CD1c-positive myeloid dendritic cell (primary cell): ENCODE measurements around the gene BLVRA.
"Not testable (repeated sequence)": the region's sequence is repeated elsewhere in the genome, so short reads cannot be mapped to it uniquely, and the experiment has no call there.

Experiments used
- DNase-seq: peaks from one replicate; pipeline ENCODE4 v3.0.0-alpha.2; 2016; ENCODE audit errors: extremely low spot score

The BLVRA gene

GRCh38 chr7:43769281-43769680, 10.8 kb downstream of the BLVRA start:
- DNase-seq = peak; percentile 23

DNA sequence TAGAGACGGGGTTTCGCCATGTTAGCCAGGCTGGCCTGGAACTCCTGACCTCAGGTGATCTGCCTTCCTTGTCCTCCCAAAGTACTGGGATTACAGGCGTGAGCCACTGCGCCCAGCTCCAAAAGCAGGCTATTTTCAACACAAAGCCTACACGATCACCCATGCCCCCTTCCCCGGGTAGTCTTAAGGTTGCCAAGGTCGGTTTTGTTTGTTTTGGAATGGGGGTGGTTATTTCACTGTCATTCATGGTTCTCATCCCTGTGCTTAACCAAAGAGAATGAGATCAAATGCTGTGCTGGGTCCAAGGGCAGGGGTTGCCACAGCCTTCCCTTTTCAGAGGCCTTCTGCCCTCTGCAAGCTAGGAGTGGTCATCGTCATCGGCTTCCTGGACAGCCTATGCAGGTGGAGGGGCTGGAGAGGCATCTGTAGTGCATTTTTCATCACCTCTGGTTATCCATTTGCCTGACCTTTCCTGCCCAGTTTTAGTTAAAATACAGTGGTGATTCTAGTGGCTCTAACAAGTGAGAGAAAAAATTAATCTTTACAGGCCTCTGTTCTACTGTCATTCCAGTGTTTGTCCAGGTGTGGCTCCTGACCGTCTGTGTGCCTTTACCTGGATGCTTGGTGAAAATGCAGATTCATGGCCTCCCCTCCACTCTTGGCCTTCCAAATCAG, 11.4 kb downstream of the BLVRA start:
- DNase-seq = no peak

- no peak for DNase-seq
Observed at GRCh38 chr7:43771128-43771527, 12.6 kb downstream of the BLVRA start.

GRCh38 chr7:43771573-43771972, 13.1 kb downstream of the BLVRA start:
- no peak for DNase-seq

- not testable (repeated sequence) for DNase-seq
Observed at GRCh38 chr7:43773268-43773667, 14.8 kb downstream of the BLVRA start.

- DNase-seq = not testable (repeated sequence)
Observed at GRCh38 chr7:43775255-43775654, 16.8 kb downstream of the BLVRA start.

DNA sequence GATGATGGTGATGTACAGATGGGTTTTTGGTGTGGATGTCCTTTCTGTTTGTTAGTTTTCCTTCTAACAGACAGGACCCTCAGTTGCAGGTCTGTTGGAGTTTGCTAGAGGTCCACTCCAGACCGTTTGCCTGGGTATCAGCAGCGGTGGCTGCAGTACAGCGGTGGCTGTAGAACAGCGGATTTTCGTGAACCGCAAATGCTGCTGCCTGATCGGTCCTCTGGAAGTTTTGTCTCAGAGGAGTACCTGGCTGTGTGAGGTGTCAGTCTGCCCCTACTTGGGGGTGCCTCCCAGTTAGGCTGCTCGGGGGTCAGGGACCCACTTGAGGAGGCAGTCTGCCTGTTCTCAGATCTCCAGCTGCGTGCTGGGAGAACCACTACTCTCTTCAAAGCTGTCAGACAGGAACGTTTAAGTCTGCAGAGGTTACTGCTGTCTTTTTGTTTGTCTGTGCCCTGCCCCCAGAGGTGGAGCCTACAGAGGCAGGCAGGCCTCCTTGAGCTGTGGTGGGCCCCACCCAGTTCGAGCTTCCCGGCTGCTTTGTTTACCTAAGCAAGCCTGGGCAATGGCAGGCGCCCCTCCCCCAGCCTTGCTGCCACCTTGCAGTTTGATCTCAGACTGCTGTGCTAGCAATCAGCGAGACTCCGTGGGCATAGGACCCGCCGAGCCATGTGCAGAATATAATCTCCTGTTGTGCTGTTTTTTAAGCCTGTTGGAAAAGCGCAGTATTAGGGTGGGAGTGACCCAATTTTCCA, 20.0 kb downstream of the BLVRA start:
- not testable (repeated sequence) for DNase-seq

- DNase-seq = no peak
Observed at GRCh38 chr7:43779045-43779812, 20.7 kb downstream of the BLVRA start.

- DNase-seq = no peak
Observed at GRCh38 chr7:43781726-43782607, 23.5 kb downstream of the BLVRA start.

GRCh38 chr7:43782768-43783555, 24.5 kb downstream of the BLVRA start:
- no peak for DNase-seq

GRCh38 chr7:43784030-43784584, 25.6 kb downstream of the BLVRA start:
- no peak for DNase-seq

DNA sequence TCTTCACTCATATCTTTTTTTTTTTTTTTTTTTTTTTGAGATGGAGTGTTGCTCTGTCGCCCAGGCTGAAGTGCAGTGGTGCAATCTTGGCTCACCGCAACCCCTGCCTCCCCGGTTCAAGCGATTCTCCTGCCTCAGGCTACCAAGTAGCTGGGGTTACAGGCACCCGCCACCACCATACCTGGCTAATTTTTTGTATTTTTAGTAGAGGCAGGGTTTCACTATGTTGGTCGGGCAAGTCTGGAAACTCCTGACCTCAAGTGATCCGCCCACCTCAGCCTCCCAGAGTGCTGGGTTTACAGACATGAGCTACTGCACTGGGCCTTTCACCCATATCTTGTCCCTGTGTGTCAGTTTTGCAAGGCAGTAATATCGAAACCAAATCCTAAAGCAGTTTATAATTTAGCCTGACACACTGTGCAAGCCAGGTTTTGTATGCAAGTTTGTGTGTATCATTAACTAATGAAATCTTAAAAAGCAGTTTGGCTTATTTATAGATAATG, 26.2 kb downstream of the BLVRA start:
- peak; percentile 30 for DNase-seq

GRCh38 chr7:43785420-43785819, 26.9 kb downstream of the BLVRA start:
- DNase-seq = no peak

DNA sequence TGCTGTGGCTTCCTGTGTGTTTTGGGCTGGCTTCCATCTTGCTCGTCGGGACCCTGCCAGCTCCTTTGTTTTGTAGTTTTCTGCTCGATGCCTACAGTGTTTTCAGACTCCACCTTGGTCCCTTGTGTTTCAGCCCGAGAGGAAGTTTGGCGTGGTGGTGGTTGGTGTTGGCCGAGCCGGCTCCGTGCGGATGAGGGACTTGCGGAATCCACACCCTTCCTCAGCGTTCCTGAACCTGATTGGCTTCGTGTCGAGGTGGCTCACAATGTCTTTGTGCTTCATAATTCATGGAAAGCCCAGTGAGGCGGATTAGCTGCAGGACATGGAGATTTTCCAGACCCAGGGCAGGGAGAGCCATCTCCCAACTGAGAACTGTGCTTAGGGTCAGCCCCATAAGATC, 29.3 kb downstream of the BLVRA start:
- DNase-seq = no peak

- no peak for DNase-seq
Observed at GRCh38 chr7:43790006-43790405, 31.5 kb downstream of the BLVRA start.

- DNase-seq = no peak
Observed at GRCh38 chr7:43790834-43791233, 32.4 kb downstream of the BLVRA start.

DNA sequence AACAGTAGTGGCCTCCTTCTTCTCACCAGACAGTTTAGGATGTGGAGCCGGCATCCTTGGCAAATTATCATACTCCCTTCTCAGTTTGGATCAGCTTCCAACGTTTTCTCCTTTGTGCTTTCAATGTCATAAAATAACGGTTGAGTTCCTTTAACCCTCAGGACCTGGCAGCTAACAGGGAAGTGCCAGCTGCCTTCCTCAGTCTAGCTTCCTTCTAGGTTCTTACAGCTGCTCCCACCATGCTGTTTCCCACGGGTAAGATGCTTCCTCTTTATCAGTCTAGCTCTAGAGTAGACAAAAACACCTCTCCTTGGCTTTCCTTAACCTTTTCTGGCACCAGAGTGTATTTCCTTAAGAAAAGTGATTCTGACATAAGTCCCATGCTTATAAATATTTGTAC, 33.2 kb downstream of the BLVRA start:
- peak; percentile 73 for DNase-seq

DNA sequence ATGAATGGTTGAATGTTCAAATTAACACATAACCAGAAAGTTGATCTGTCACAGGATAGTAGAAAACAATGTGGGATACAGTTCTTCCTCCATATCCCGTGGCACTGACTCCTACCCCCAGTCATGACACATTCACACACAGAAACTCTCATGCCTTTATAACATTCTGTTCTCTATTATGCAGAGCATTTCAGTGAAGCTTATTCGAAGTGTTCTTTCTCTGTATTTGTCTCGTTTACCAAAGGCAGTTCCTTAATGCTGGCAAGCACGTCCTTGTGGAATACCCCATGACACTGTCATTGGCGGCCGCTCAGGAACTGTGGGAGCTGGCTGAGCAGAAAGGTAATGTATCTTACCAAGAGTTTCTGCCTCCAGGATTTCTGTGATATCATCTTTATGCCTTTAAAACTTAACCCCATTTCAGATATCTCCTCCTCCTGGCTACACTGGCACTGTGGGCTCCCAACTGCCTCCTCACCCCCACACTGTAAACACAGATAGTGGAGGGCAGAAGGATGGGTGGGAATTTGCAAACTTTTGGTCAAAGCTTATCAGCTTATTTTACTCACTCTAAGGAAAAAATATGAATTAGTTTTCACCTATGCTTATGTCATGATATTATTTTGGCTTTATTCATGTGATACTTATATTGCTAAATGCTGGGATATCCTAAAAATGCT, 34.1 kb downstream of the BLVRA start:
- no peak for DNase-seq

DNA sequence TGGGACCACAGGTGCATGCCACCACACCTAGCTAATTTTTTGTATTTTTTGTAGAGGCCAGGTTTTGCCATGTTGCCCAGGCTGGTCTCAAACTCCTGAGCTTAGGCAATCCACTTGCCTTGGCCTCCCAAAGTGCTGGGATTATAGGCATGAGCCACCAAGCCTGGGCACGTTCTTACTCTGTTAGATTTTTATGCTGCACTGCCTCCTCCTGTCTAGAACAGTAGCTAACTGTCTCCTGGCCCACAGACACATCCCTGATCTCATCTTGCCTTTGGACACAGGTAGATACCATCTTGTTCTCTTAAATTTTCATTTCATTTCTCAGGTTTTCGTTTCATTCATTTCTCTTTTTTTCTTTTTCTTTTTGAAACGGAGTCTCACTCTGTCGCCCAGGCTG, 41.1 kb downstream of the BLVRA start:
- DNase-seq = no peak

DNA sequence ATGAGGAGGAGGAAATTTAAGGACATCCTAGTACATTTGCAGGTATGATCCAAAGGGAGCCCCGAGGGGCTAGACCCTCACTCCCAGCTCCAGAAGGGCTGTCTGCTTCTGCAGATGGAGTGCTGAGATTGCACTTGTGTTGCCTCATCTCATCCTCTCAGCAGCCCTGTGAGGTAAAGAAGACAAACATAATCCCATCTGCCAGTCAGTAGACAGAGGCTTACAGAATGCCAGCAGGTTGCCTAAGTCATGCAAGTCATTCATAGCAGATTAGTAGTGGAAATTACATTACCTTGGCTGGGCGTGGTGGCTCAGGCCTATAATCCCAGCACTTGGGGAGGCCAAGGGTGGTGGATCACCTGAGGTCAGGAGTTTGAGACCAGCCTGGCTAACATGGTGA, 45.4 kb downstream of the BLVRA start:
- no peak for DNase-seq
